C4-2B (cell line): ENCODE data around the gene SASH1.

Experiments
- CTCF ChIP-seq: fragments of 450-650 bp; conservative IDR thresholded peaks from 2 replicates; pipeline ENCODE4 v1.5.1; 2017; ENCODE audit warnings: mild to moderate bottlenecking
- ZFX ChIP-seq: fragments of 450-650 bp; IDR thresholded peaks from 2 replicates; pipeline ENCODE4 v1.6.1; 2017

- TF ChIP-seq CTCF (no peak), ZFX (no peak)
These were observed 181.8 kb downstream of the SASH1 start for GRCh38 chr6:148524471-148524882.
